ENCODE data around the gene YPEL2.

- TF ChIP-seq, protein P1, sequence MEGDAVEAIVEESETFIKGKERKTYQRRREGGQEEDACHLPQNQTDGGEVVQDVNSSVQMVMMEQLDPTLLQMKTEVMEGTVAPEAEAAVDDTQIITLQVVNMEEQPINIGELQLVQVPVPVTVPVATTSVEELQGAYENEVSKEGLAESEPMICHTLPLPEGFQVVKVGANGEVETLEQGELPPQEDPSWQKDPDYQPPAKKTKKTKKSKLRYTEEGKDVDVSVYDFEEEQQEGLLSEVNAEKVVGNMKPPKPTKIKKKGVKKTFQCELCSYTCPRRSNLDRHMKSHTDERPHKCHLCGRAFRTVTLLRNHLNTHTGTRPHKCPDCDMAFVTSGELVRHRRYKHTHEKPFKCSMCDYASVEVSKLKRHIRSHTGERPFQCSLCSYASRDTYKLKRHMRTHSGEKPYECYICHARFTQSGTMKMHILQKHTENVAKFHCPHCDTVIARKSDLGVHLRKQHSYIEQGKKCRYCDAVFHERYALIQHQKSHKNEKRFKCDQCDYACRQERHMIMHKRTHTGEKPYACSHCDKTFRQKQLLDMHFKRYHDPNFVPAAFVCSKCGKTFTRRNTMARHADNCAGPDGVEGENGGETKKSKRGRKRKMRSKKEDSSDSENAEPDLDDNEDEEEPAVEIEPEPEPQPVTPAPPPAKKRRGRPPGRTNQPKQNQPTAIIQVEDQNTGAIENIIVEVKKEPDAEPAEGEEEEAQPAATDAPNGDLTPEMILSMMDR (IDR thresholded peaks at IDR 0.05; ENCODE audit: poor library complexity): no peak
- TF ChIP-seq EZH2 (IDR thresholded peaks at IDR 0.05; ENCODE audit: borderline replicate concordance): no peak
- no peak for TF ChIP-seq EZH2phosphoT487 (IDR thresholded peaks at IDR 0.05; ENCODE audit: low read depth, severe bottlenecking, unreplicated experiment)
These were observed 44.0 kb upstream of the YPEL2 start for GRCh38 chr17:59287452-59287851.

All from hepatocyte (in vitro differentiated cells).